ENCODE data around the gene DPP6. TPM values are rescaled to one million over a fixed set of nuclear protein-coding genes. Genes with fewer than 3 reads are reported as not detected.

Gene DPP6
- polyA plus RNA-seq, 2 of the 4 experiments (the other 2 are of a cell fraction), result not detected

DNA sequence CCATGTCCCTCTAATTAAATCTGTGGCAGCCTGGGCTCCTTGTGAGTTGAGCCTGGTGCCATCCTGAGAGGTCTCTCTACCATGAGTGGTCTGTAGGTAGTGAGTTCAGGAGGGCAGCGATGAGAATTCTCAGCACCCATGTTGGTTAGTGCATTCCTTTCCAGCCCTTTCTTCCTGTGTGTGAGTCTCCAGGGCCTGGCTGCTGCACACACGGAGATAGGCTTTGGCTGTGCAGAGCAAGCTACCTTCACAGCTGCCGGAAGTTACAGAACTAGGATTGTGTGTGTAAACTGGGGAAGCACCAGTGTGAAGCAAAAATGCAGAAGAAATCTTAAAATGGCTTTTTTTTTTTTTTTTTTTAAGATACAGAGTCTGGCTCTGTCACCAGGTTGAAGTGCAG is 592.2 kb downstream of the DPP6 start:
- Histone ChIP-seq H3K27ac (no peak overlapping the region), H3K4me2 (no peak overlapping the region), H3K9me3 (no peaks in the 10 kb centered on the region), H3K4me3 (no peak overlapping the region), H3K4me1 (no peaks in the 10 kb centered on the region)
- DNase-seq (ENCODE audit: low read depth in 1 of 2, low spot score in 1 of 2) (no peak), FAIRE-seq (no peak), ATAC-seq (no peak)
- ChIA-PET CTCF (no interaction called here), POLR2A (no interaction called here)
- TF ChIP-seq HMGXB4 (CRISPR knock-in tag; IDR thresholded peaks at IDR 0.05; ENCODE audit: borderline replicate concordance) (no peak), POLR2AphosphoS2 (conservative IDR thresholded peaks at IDR 0.05; ENCODE audit: low read length) (no peak), RARB (CRISPR knock-in tag; IDR thresholded peaks at IDR 0.05) (no peak), CHD4 (IDR thresholded peaks at IDR 0.05; ENCODE audit: borderline replicate concordance) (no peak), CTCF (IDR thresholded peaks at IDR 0.05) (no peak), MAZ (IDR thresholded peaks at IDR 0.05; ENCODE audit: borderline replicate concordance, low read depth, low read length) (no peak), HES2 (IDR thresholded peaks at IDR 0.05) (no peak), TFCP2L1 (CRISPR knock-in tag; IDR thresholded peaks at IDR 0.05) (no peak), HOXA7 (CRISPR knock-in tag; IDR thresholded peaks at IDR 0.05) (no peak), TP53 (CRISPR knock-in tag; IDR thresholded peaks at IDR 0.05) (no peak)
- TF ChIP-seq, protein P1, sequence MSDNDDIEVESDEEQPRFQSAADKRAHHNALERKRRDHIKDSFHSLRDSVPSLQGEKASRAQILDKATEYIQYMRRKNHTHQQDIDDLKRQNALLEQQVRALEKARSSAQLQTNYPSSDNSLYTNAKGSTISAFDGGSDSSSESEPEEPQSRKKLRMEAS (IDR thresholded peaks at IDR 0.05), result no peak
- 7% methylated on average over 3 of the region's 3 CpGs for WGBS (ENCODE audit: missing lambda C conversion rate)

- Histone ChIP-seq H3K4me2 (no peak overlapping the region), H3K4me3 (no peak overlapping the region), H3K27ac (no peak overlapping the region), H3K9me3 (no peaks in the 10 kb centered on the region), H3K4me1 (no peaks in the 10 kb centered on the region)
- no peak for FAIRE-seq
- TF ChIP-seq HOXA7 (CRISPR knock-in tag; IDR thresholded peaks at IDR 0.05) (no peak), HOXB5 (CRISPR knock-in tag; IDR thresholded peaks at IDR 0.05) (no peak), CEBPB (IDR thresholded peaks at IDR 0.05) (no peak), HES2 (IDR thresholded peaks at IDR 0.05) (no peak)
- DNase-seq (ENCODE audit: low read depth in 1 of 2, low spot score in 1 of 2), result no peak
- ATAC-seq, result no peak
- ChIA-PET POLR2A (no interaction called here), CTCF (interaction anchor here (0.8 kb wide), 1 partner anchor 16 kb away, joined by 3 read pairs; no protein-coding TSS in a partner anchor)
- WGBS (ENCODE audit: missing lambda C conversion rate), result 34% methylated on average over 11 of the region's 11 CpGs
These were observed 594.2 kb downstream of the DPP6 start for GRCh38 chr7:154646126-154647013.

- TF ChIP-seq HEYL (CRISPR knock-in tag; IDR thresholded peaks at IDR 0.05) (no peak), HMGXB4 (CRISPR knock-in tag; IDR thresholded peaks at IDR 0.05; ENCODE audit: borderline replicate concordance) (no peak), EHF (CRISPR knock-in tag; IDR thresholded peaks at IDR 0.05) (no peak), CBX2 (IDR thresholded peaks at IDR 0.05; ENCODE audit: borderline replicate concordance, low read depth) (no peak), ZFP36 (IDR thresholded peaks at IDR 0.05; ENCODE audit: borderline replicate concordance, partially characterized antibody) (no peak), CTCF (IDR thresholded peaks at IDR 0.05) (no peak), RFX5 (IDR thresholded peaks at IDR 0.05) (no peak), JUN (IDR thresholded peaks at IDR 0.05) (no peak), USF2 (IDR thresholded peaks at IDR 0.05) (no peak)
- POLR2A ChIA-PET, result no interaction called here
- Histone ChIP-seq H3K4me3 (no peak overlapping the region), H3K4me2 (no peak overlapping the region), H3K4me1 (no peaks in the 10 kb centered on the region), H3K9me3 (no peaks in the 10 kb centered on the region), H3K27ac (no peak overlapping the region)
- ATAC-seq (no peak), DNase-seq (ENCODE audit: low read depth in 1 of 2, low spot score in 1 of 2) (no peak), FAIRE-seq (no peak)
- CTCF ChIA-PET, result interaction anchor here (0.8 kb wide), 1 partner anchor 13 kb away, joined by 3 read pairs; no protein-coding TSS in a partner anchor
- WGBS (ENCODE audit: missing lambda C conversion rate), result 46% methylated on average over 12 of the region's 12 CpGs
These were observed 595.4 kb downstream of the DPP6 start for GRCh38 chr7:154647625-154648024.
